GM04503 (cell line): ENCODE measurements around the gene ZNF469.
"Not testable (repeated sequence)": the region's sequence is repeated elsewhere in the genome, so short reads cannot be mapped to it uniquely, and the experiment has no call there.

Experiments
- DNase-seq: peaks from one replicate; pipeline ENCODE4 v3.0.0-alpha.2; 2012; ENCODE audit warnings: low read depth

Gene ZNF469

DNA sequence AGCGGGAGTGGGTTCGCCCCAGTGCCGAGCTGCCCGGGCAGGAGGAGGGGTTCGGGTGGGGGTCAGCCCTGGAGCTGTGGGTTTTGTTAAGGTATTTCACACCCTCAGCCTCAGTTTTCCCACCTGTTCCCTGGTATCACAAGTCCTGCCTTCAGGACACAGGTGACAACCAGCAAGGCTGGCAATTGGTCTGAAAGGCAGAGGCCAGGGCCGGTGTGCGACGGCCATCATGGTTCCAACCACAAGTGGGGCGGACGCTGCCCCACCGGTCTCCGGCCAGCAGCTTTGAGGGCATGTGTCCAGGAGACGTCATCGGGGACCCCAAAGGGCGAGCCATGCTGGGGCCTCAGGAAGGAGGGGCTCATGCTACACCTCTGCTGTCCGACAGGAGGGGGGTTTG, 10.8 kb downstream of the ZNF469 start:
- DNase-seq: no peak

- no peak for DNase-seq
These were observed 11.7 kb downstream of the ZNF469 start for GRCh38 chr16:88394426-88394825.

DNA sequence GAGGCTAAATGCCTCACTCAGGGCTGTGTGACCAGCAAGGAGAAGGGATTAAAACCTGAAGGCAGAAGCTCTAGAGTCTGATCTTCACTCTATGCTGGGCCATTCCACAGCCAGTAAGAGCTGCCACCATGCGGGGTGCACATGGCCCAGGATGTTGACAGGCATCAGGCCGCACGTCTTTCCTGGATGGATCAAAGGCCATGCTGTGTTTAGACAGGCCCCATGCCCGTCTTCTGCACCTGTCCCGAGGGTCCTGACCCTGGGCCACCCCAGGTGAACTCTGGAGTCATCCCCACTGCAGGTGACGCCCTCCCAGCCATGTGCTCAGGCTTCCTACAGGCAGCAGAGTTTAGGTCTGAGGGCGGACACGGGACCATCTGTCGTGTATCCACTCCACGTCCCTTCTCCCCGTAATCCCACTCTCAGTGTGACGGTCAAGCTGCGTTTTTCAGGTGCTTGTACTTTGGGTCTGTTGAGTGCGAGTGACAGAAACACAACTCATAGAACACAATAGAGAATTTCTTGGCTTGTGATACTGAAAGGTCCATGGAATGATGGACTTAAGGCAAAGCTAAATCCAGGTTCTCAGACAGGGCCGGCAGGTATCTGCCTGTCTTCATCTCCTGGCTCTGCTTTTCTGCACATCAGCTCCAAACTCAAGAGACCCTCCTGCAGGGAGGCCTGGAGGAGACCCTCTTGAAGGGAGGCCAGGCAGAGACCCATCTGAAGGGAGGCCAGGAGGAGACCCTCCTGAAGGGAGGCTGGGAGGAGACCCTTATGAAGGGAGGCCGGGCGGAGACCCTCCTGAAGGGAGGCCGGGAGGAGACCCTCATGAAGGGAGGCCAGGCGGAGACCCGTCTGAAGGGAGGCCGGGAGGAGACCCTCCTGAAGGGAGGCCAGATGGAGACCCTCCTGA, 13.2 kb downstream of the ZNF469 start:
- DNase-seq: no peak

- DNase-seq: no peak
These were observed 15.6 kb downstream of the ZNF469 start for GRCh38 chr16:88398170-88398873.

DNA sequence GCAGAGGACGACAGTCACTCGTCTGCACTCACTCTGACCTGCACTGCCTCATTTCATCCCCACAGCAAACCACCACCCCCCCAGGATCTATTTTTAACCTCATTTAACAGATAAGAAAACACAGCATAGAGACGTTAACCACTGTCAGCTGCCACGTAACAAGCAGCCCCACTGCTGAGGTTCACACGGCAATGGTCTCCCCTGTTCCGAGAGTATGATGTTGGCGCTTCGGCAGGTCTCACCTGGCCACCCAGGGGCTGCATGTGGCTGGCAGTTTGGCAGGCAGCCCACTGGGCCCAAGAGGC, 16.1 kb downstream of the ZNF469 start:
- no peak for DNase-seq

- DNase-seq: no peak
These were observed 17.4 kb downstream of the ZNF469 start for GRCh38 chr16:88400186-88400585.

GRCh38 chr16:88401604-88402246, 19.0 kb downstream of the ZNF469 start:
- DNase-seq: no peak

- no peak for DNase-seq
These were observed 19.9 kb downstream of the ZNF469 start for GRCh38 chr16:88402551-88403240.

GRCh38 chr16:88403794-88404581, 21.2 kb downstream of the ZNF469 start:
- no peak for DNase-seq

- no peak for DNase-seq
These were observed 22.0 kb downstream of the ZNF469 start for GRCh38 chr16:88404769-88405168.

DNA sequence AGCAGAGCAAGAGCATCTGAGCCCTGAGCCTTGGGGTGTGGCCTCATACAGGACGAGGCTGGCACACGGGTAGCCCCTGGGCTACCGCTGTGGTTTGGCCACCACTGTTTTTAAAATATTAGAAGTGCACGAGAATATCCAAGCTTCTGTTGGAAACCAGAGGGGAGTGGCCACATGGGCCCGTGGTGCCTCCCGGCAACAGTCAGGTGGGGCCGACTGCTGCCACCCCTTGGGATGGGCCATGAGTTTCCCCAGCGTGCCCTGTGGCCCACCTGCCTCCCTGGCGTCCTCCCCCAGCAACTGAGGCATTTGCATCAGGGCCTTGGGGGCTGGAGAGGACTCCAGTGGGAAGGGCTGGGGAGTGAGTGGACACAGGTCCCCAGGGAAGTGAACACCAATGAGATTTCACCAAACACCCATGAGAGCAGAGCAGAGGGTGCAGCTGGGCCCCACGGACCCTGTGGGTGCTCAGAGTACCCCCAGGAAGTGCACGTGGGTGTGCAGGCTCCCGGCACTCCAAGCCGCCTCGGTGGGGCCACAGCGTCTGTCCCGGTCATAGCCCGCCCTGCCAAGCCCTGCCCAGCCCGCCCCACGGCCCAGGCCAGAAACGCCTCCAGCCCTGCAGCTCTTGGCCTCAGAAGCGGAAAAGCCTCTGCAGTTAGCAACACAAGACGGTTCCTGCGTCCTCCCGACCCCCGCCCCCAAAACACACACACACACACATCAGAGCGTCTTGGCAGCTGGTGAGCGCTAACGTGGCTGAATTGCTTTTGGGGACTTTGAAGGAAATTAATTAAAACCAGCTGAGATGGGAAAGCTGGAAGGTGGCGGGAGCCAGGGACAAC, 22.7 kb downstream of the ZNF469 start:
- DNase-seq: no peak

DNA sequence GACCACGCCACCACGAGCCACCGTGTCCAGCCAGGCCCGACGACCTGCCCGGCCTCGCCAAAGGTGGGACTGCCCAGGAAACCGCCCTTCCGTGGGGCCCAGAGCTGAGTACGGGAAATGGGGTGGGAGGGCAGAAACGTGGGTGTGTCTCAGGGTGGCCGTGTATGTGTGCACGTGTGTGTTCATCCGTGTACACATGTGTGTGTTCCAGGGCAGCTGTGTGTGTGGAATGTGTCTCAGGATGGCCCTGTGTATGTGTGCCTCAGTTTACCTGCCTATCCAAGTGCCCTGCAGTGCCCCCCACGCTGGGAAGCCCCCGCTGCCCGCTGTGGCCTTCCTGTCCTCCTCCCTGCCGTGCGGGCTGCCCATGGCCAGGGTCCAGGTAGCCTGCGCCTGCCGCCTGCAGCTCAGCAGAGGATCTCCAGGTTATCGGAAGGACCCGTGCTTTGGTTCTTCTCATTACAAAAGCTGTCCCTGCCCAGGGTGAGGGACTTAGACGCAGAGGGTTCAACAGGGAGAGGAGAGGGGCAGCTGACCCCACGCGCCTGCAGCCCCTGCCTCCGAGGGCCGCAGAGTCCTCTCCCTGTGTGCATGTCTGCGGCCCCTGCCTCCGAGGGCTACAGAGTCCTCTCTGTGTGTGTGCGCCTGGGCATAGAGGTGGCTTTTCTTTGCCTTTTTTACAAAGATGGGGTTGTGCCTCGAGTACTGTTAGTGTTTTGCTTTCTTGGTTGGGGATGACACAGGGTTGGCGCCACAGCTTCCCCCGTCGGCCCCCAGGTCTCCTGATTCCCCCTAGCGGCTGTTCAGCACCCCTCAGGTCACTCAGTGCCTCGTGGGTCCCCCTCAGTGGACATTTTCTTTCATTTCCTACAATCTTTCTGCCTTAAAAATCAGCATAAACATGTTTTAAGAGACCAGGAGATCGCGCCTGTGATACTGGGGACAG, 23.6 kb downstream of the ZNF469 start:
- no peak for DNase-seq

DNA sequence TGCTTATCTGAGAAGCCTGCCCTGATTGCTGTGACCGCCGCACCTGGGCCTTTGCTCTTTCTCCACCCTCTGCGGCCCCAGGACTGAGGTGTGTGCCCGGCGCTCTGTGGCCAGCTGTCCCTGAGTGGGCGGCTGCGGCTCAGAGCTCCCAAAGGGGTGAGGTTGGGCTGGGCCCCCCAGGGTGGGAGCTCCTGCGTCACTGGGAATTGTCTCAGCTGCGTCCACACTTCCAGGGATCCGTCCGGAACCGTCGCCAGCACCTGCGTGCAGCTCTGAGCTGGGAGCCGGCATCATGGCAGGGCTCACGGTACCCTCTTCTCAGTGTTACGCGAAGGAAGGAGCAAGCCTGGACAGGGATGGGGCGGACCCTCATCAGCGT, 24.3 kb downstream of the ZNF469 start:
- no peak for DNase-seq

- no peak for DNase-seq
These were observed 25.0 kb downstream of the ZNF469 start for GRCh38 chr16:88407807-88408206.

DNA sequence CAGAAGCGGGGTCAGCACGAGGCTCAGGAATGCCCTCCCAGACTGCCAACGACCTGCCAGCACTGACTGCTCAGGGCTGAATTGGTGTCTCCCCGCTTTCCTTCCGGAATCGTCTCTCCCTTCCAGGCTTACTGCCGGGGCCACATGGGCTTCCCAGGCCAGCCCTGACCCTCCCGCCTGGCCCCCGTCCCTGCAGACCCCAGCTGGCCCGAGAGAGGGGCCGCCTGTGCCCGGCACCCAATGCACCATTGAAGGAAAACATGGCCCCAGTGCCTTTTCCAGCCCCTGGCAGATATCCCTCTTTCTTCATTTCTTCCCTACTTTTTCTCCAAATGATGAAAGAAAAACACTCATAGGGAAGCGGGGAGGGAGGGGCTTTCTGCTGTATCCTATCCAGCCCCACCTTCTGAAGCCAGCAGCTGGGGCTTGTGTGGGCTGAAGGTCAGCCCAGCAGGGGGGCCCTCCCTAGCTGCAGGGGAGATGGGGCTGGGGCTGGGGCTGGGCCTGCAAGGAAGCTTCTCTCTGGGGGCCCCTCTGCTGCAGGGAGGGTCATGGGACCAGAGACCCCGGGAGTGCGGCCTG, 25.9 kb downstream of the ZNF469 start:
- no peak for DNase-seq

GRCh38 chr16:88409296-88410065, 26.7 kb downstream of the ZNF469 start:
- no peak for DNase-seq

GRCh38 chr16:88410297-88410968, 27.7 kb downstream of the ZNF469 start:
- DNase-seq: not testable (repeated sequence)
